Pancreas (tissue), 10 donors: ENCODE results near the gene LRP1B. TPM values are rescaled to one million over a fixed set of nuclear protein-coding genes. Genes with fewer than 3 reads are reported as not detected.

Source experiments
- ATAC-seq, 4 donors: fragments of 200-7000 bp; cut with Tn5 transposase; one replicate each; pipeline versions ENCODE4 v1.8.0 to v1.9.1; 2020; ENCODE audit warnings: mild to moderate bottlenecking in 4 of 4, moderate library complexity in 4 of 4
- DNase-seq, 6 donors: peaks; one replicate each; pipeline ENCODE4 v3.0.0-alpha.2; 2020
- FAIRE-seq: peaks from 2 replicates; lab custom pipeline; 2012; peaks lifted over from hg19 to GRCh38; lab: Jason Lieb, UNC
- H3K27ac ChIP-seq, 4 donors: fragments of 200-600 bp; sonication (generic); 1 replicate in 3 of 4; 2 replicates in 1 of 4; pipeline versions ENCODE4 v1.5.0 to v1.8.0; 2020
- H3K27me3 ChIP-seq, 4 donors: fragments of 200-600 bp; one replicate each; pipeline ENCODE4 v1.8.0; 2021
- H3K36me3 ChIP-seq, 3 donors: fragments of 200-600 bp; sonication (generic) in 1 of 3; one replicate each; pipeline versions ENCODE4 v1.5.0 to v1.8.0; 2020 to 2021
- H3K4me1 ChIP-seq, 3 donors: fragments of 200-600 bp; one replicate each; pipeline ENCODE4 v1.8.0; 2021
- H3K4me3 ChIP-seq, 4 donors: fragments of 200-600 bp; sonication (generic) in 2 of 4; one replicate each; pipeline versions ENCODE4 v1.5.0 to v1.8.0; 2020 to 2021
- H3K9me3 ChIP-seq, 4 donors: fragments of 200-600 bp; one replicate each; pipeline ENCODE4 v1.8.0; 2021
- WGBS, 2 donors: extraction: QIAGEN DNeasy Blood & Tissue Kit; methylation state at CpG; one replicate each; pipeline ENCODE4 v1.1.7; 2013; 5-methylcytosine and 5-hydroxymethylcytosine counted together
- intact Hi-C, 3 donors: fragments of 100-400 bp; cut with DNase I; formaldehyde crosslinking; loops; one replicate each; pipeline versions ENCODE4 v1.11.1 to v1.14.2; 2022
- polyA plus RNA-seq, 2 donors: library from polyadenylated mRNA; stranded (reverse); fragments of 200-250 nt; gene quantifications; one replicate each; pipeline ENCODE4 v1.2.3, GENCODE V29; 2013
- total RNA-seq, 6 donors: library from RNA; stranded (reverse); fragmentation: NEBNext Ultra II Directional in 4 of 6; extraction: Animal tissue kit (Norgen Biotek cat#: 25700) in 4 of 6; gene quantifications; one replicate each; pipeline versions ENCODE4 v1.2.1 to v1.2.4, GENCODE V29; 2021 to 2023
- TF ChIP-seq, protein P1 (sequence below), 4 donors: fragments of 200-600 bp; sonication (generic) in 3 of 4; IDR thresholded peaks; one replicate each; pipeline versions ENCODE4 v1.5.0 to v1.8.0; 2021; ENCODE audit warnings: antibody characterized with exemption in 4 of 4
- donor health status: healthy with polysubstance abuse.
- donor health status: DM: no; HTN: no; CAD: no; lungs with moderate emphysema.
- donor health status: DM: no; HTN: no; CAD: no.
- donor health status: control.
- donor health status: control.
- donor health status: Bipolar disorder and iron deficiency.
- donor health status: DM: yes; HTN: yes; CAD: no.
- donor health status: DM: no; HTN: no; CAD: no.
- donor health status: DM: no; HTN: no; CAD: no.
- donor health status: DM: yes; HTN: yes; CAD: no.

Gene LRP1B
- total and polyA plus RNA-seq, 8 donors: 0.06 to 0.55 (median 0.25) TPM

DNA sequence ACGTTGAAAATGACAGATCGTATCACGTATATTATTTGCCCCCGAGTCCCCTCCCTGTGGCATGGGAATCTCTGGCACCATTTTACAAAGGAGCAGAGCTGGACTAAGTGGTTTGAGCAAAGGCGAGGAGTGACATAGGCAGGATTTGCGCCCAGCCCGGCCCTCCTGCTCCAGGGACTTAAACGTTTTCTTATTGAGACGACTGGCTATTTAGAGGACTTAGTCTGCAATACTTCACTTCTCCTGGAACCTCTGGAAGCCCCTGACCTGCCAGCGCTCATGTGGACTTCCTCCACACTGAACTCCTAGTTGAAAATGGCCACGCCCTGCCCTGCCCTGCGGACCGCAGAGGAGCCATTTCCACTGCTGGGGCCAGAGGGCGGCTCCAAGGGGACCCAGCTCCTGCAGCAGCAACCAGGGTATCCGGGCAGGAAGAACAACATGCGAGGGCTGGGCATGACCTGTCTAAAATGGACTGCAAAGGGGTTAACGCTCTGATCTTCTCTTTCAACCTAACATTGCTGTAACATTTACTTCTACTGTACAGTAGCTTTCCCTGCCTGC, 690.7 kb downstream of the LRP1B start:
- 76 to 88% methylated on average over 17 of the region's 17 CpGs for WGBS, 2 donors
- no peak for FAIRE-seq

DNA sequence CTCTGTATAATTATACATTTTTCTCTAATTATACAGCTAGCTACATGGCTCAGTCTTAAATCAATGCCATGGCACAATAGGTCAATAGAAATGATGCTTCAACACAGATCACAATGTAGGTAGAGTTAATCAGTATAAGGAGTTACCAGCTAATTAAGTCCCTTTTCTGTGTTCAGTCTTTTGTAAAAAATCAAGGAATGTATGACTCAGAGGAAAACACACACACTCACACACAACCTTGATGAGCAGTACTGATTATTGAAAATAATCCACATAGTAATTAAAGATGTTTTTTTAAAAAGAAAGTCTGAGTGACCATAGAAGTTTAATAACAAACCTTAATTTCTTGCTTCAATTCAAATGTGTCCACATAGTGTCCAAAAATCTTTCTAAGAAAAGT, 691.3 kb downstream of the LRP1B start:
- no peaks in the 10 kb centered on the region for H3K9me3 ChIP-seq
- DNase-seq: no peak
- no peak overlapping the region for H3K4me3 ChIP-seq
- no peaks in the 10 kb centered on the region for H3K4me1 ChIP-seq
- TF ChIP-seq, protein P1, sequence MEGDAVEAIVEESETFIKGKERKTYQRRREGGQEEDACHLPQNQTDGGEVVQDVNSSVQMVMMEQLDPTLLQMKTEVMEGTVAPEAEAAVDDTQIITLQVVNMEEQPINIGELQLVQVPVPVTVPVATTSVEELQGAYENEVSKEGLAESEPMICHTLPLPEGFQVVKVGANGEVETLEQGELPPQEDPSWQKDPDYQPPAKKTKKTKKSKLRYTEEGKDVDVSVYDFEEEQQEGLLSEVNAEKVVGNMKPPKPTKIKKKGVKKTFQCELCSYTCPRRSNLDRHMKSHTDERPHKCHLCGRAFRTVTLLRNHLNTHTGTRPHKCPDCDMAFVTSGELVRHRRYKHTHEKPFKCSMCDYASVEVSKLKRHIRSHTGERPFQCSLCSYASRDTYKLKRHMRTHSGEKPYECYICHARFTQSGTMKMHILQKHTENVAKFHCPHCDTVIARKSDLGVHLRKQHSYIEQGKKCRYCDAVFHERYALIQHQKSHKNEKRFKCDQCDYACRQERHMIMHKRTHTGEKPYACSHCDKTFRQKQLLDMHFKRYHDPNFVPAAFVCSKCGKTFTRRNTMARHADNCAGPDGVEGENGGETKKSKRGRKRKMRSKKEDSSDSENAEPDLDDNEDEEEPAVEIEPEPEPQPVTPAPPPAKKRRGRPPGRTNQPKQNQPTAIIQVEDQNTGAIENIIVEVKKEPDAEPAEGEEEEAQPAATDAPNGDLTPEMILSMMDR (IDR thresholded peaks at IDR 0.05): no peak
- H3K36me3 ChIP-seq: no peaks in the 10 kb centered on the region
- ATAC-seq: no peak
- H3K27ac ChIP-seq: no peak overlapping the region
- FAIRE-seq: no peak
- intact Hi-C loops: no loop called here
- H3K27me3 ChIP-seq: no peaks in the 10 kb centered on the region

More for the DNA sequence above, 690.7 kb downstream of the LRP1B start:
- no peaks in the 10 kb centered on the region for H3K9me3 ChIP-seq
- H3K4me1 ChIP-seq: no peaks in the 10 kb centered on the region
- H3K27me3 ChIP-seq: no peaks in the 10 kb centered on the region
- H3K4me3 ChIP-seq: no peak overlapping the region
- no peak for ATAC-seq
- H3K36me3 ChIP-seq: no peaks in the 10 kb centered on the region
- no peak overlapping the region for H3K27ac ChIP-seq
- DNase-seq: peak in 2 of 6 donors; percentile 22 to 42
- intact Hi-C loops: no loop called here
- TF ChIP-seq, protein P1 (IDR thresholded peaks at IDR 0.05): no peak

DNA sequence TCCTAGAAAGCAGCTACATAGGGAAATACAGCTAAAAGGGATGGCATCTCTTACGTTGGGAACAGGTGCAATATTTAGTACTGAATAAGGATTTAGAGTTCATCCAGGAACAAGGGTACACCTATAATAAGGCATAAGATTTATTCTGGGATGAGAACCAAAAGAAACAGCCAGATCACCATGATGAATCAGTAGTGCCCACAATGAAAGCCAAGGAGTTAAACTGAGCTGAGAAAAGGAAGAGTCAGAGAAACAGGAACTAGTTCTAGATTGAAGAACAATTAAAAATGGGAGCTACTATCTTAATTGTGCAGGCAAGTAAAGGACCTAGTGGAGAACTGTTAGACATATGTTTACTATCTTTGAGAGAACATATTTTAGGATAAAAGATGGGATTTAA, 692.3 kb downstream of the LRP1B start:
- no peak overlapping the region for H3K27ac ChIP-seq
- intact Hi-C loops: no loop called here
- ATAC-seq: no peak
- no peak overlapping the region for H3K4me3 ChIP-seq
- 60% methylated on average over 1 of the region's 1 CpG for WGBS, 2 donors
- TF ChIP-seq, protein P1 (IDR thresholded peaks at IDR 0.05): no peak
- no peaks in the 10 kb centered on the region for H3K27me3 ChIP-seq
- no peaks in the 10 kb centered on the region for H3K4me1 ChIP-seq
- no peaks in the 10 kb centered on the region for H3K36me3 ChIP-seq
- no peak for FAIRE-seq
- no peak for DNase-seq
- H3K9me3 ChIP-seq: no peaks in the 10 kb centered on the region

DNA sequence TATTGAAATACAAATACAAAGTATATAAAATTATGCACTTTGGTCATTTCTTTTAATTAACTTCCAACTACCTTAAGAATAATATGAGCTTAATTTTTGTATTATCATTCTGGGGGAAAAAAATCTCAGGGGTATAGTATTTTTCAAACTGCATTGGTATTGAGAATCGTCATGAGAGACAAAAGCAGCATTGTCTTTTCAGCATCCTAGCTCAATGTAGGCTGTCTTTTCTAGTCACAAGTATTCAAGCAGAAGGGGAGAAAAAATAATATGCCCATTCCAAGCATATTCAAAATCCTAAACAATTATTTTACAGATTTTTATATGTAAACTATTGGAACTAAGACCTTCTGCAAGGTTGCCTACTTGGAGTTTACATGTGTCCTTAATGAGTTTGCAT, 693.3 kb downstream of the LRP1B start:
- no peak for FAIRE-seq
- no peaks in the 10 kb centered on the region for H3K36me3 ChIP-seq
- no peaks in the 10 kb centered on the region for H3K4me1 ChIP-seq
- no peak for ATAC-seq
- no peaks in the 10 kb centered on the region for H3K27me3 ChIP-seq
- H3K27ac ChIP-seq: no peak overlapping the region
- 45 to 71% methylated on average over 1 of the region's 1 CpG for WGBS, 2 donors
- no peak for DNase-seq
- H3K9me3 ChIP-seq: no peaks in the 10 kb centered on the region
- intact Hi-C loops: no loop called here
- H3K4me3 ChIP-seq: no peak overlapping the region
- TF ChIP-seq, protein P1 (IDR thresholded peaks at IDR 0.05): no peak

DNA sequence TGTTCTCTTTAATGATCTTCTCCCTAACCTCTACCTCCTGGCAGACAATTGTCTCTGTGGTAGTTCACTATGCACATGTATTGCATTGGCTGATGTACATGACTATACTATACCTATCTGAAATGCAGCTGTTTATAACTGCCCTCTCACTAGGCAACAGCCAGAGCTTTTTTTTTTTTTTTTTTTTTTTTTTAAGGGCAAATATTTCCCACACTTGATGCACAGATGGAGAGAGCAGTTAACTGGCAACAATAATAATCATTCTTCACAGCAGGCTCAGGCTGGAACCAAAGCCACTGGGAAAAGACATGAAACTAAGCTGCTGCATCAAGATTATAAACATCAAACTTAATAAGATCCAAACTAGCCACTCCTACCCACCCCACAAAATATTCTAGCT, 707.7 kb downstream of the LRP1B start:
- H3K9me3 ChIP-seq: no peaks in the 10 kb centered on the region
- DNase-seq: no peak
- no peak overlapping the region for H3K27ac ChIP-seq
- H3K4me3 ChIP-seq: no peak overlapping the region
- H3K27me3 ChIP-seq: no peaks in the 10 kb centered on the region
- intact Hi-C loops: no loop called here
- H3K4me1 ChIP-seq: no peaks in the 10 kb centered on the region
- TF ChIP-seq, protein P1 (IDR thresholded peaks at IDR 0.05): no peak
- ATAC-seq: no peak
- H3K36me3 ChIP-seq: no peaks in the 10 kb centered on the region
- FAIRE-seq: no peak
